ENCODE results near the gene C6orf47.
A peak's percentile ranks its signal among the peaks of the same experiment; 100 is the strongest.

The C6orf47 gene

GRCh38 chr6:31687860-31688693, 27.5 kb upstream of the C6orf47 start:
- no peak for DNase-seq (ENCODE audit: low read depth in 2 of 3, low spot score in 2 of 3)

- no peak for DNase-seq (ENCODE audit: low read depth in 2 of 3, low spot score in 2 of 3)
These were observed 26.7 kb upstream of the C6orf47 start for GRCh38 chr6:31687321-31687720.

DNA sequence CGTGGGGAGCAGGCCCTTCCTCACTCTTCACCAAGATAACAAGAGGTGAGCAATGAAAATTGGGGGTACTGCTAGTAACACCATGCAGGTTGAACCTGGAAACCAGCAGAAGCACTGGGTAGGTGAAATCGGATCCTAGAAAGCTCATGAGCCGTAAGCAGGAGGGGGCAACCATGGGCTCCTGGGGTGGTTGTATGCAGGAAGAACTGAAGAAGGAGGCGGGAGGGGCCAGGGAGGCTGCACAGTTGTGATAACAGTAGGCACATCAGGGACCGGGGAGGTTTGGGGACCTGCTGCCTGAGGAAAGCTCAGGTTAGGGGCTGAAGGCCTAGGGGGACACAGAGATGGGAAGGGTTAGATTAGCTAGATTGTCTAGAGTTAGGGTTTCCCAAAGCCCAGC, 25.9 kb upstream of the C6orf47 start:
- no peak for DNase-seq (ENCODE audit: low read depth in 2 of 3, low spot score in 2 of 3)

GRCh38 chr6:31683591-31683990, 23.0 kb upstream of the C6orf47 start:
- no peak for DNase-seq (ENCODE audit: low read depth in 2 of 3, low spot score in 2 of 3)

DNA sequence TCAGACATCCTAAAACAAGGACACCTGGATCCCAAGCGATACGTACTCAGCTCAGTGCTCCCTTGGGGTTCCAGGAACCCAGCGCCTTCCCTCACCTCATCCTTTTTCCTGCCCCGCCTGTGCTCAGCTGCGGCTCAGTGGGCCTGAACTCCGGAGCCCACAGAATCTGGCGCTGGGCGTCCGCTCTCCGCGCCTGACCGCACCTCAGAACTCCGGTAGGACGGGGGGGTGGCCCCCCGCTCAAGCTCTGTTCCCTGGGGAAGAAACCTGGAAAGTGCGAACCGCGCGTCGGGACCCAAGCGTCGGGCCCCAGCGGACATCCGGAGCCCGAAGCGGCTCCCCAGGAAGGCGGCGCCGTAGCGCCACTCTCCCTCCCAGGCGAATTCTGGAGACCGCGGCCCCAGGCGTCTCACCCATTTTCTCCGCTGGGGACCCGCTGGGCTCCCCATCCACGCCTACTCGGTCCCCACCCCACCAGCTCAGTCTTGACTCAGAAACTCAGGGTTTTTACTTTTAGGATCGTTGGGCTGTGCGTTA, 20.6 kb upstream of the C6orf47 start:
- DNase-seq (ENCODE audit: low read depth in 2 of 3, low spot score in 2 of 3): no peak

DNA sequence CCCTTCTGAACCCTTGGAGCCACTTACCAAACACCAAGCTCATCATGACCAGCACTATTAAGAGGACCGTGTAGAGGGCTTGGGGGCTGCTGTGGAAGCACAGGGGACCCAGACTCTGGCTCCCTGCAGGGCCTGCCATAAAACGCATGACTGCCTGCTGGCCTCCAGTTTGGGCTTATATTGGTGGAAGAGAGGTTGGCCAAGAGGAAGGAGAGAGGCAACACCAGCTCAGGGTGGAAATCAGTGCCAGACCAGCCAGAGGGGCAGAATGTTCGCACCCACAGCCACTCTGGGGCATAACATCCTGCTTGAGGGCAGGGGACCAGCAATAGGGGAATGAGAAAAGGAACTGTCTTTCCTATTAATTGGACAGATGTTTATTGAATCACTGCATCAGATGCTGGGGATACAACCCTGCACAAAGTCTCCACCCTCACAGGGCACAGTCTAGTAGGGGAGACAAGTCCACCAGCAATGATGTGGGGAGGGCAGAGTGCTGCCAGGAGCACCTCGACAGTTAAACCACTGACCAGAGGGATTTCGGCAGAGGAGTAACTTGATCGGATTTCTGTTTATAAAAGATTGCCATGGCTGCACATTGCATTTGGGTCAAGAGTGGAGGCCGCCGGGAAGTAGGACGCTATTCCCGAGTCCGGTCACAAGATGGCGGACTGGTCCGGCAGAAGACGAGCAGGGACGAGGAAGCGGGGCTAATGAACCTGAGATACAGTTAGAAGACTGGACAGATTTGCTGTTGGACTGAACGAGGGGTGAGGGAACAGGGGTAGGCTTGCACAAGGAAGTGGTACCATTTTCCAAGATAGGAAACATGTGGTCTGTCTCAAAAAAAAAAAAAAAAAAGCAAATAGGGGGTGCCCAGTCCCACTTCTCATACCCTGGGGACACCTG, 19.9 kb upstream of the C6orf47 start, which contains the start of gene LY6G5C:
Gene LY6G5C (minus strand): TSS at position 842 of the 909 bp plus-strand sequence. CDS start 694 bp downstream, at position 148.
- DNase-seq (ENCODE audit: low read depth in 2 of 3, low spot score in 2 of 3): peak in 1 of 3 experiments; percentile 32

DNA sequence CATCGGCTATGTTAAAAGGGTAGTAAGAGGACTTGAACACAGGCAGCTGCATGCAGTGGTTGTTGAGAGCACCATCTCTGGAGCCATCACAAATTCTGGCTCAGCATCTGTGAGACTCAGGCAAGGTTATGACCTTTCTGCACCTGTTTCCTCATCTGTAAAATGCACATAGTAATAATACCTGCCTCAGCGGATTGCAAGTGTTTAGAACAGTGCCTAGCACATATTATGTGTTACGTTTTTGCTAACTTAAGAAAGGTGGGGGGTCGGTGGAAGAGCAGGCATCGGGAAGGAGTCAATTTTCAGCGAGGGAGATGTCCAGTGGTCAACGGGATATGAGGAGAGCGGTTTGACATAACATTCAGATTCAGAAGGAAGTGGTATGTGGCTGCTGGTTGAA, 17.4 kb upstream of the C6orf47 start:
- no peak for DNase-seq (ENCODE audit: low read depth in 2 of 3, low spot score in 2 of 3)

- DNase-seq (ENCODE audit: low read depth in 2 of 3, low spot score in 2 of 3): no peak
These were observed 16.3 kb upstream of the C6orf47 start for GRCh38 chr6:31676904-31677303.

- no peak for DNase-seq (ENCODE audit: low read depth in 2 of 3, low spot score in 2 of 3)
These were observed 15.8 kb upstream of the C6orf47 start for GRCh38 chr6:31676322-31676903.

- no peak for DNase-seq (ENCODE audit: low read depth in 2 of 3, low spot score in 2 of 3)
These were observed 9.1 kb upstream of the C6orf47 start, which contains the start of gene LY6G5B for GRCh38 chr6:31669676-31670075. Gene LY6G5B (plus strand): TSS chr6:31669976. CDS start chr6:31670951, 975 bp downstream.

DNA sequence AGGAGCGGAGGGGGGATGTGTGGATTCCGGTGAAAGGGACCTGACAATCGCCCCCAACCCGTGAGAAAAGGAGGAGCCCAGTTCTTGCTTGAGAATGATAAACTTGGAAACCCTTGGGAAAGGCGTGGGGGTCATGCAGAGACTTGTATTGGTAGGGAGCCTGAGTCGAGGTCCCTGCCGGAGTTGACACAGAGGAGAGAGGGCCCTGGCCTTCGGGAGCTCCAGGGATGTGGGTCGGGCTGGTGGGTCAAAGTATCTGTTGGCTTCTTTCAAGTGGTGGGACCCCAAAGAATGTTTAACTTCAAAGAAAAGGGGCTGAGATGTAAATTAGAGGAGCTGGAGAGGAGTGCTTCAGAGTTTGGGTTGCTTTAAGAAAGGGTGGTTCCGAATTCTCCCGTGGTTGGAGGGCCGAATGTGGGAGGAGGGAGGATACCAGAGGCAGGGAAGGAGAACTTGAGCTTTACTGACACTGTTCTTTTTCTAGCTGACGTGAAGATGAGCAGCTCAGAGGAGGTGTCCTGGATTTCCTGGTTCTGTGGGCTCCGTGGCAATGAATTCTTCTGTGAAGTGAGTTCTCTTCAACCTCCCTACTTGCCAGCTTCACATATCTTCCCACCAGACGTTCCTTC, 5.9 kb upstream of the C6orf47 start:
- no peak for DNase-seq (ENCODE audit: low read depth in 2 of 3, low spot score in 2 of 3)

GRCh38 chr6:31665501-31666336, 5.1 kb upstream of the C6orf47 start, which contains the start of gene CSNK2B:
Gene CSNK2B (plus strand): TSS chr6:31666080. CDS start chr6:31666832, 752 bp downstream.
- peak; percentile 80 to 95 (median 90) for DNase-seq (ENCODE audit: low read depth in 2 of 3, low spot score in 2 of 3)

GRCh38 chr6:31664790-31665500, 4.4 kb upstream of the C6orf47 start, which contains the start of gene GPANK1:
Gene GPANK1 (minus strand): TSS chr6:31664997. CDS start chr6:31664478, 519 bp downstream.
- DNase-seq (ENCODE audit: low read depth in 2 of 3, low spot score in 2 of 3): peak; percentile 58 to 76 (median 73)

DNA sequence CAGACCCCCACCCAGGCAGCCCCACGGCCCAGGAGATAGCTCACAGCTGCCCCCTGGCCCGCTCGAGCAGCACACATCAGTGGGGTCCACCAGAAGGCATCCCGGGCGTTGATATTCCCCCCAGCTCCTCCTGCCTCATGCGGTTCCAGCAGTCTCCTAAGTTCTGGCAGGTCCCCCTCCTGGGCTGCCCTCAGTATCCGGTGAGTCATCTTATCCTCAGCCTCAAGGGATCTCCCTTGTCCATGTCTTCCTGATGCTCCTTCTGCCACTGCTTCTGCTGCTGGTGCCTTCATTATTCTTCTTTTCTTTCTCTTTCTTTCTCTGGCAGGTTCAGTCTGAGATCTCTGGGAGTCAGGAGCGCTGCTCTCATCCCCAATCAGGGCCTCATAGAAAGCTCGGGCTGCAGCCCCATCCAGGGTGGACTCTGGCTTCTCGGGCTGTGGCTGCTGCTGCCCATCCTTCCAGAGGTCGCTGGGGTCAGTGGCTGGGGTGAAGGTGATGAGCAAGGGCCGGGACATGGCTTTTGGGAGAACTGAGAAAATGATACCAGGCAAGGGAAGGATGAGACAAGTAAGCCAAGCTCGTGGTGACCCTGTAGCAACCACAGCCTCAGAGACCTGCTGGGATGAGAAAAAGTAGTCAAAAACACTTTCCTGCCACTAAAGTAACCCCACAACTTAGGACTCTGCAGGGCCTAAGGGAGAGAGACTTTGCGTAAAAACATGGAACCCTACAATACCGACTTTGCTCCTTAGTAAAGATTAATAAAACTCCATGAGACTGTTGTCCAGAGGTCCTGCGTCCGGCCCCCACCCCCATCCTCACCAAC, 3.6 kb upstream of the C6orf47 start:
- no peak for DNase-seq (ENCODE audit: low read depth in 2 of 3, low spot score in 2 of 3)

- no peak for DNase-seq (ENCODE audit: low read depth in 2 of 3, low spot score in 2 of 3)
These were observed 2.8 kb upstream of the C6orf47 start for GRCh38 chr6:31663126-31663960.

DNA sequence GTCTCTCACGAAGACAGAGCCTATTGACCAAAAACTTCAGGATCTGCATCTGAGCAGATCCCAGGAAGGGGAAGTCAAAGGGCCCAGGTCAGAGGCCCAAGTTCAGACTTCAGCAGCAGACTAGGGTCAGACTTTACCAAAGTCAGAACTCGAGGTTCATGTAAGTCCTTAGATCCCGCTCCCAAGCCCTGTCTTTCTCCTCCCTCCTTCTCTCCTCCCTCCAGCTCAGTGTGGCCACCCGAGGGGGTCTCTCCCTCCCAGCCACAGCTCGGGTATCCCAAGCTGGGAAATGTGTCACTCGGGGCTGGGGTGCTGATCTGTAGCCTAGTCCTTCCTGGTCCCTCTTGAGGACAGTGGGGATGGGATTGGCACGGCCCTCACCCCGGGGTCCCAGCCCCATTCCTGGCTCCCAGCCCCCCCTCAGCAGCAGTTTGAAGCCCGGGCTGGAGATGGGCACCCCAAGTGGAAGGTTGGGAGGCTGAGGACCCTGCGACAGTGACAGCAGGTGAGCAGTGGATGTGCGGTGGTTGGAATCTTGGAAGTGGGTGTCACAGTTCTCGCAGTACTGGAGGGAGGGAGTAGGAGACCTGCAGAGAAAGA, 1.6 kb upstream of the C6orf47 start:
- DNase-seq (ENCODE audit: low read depth in 2 of 3, low spot score in 2 of 3): no peak

Data from activated CD8-positive, alpha-beta memory T cell treated with anti-CD3 and anti-CD28 coated beads for 48 hours (primary cell).